ENCODE data around the gene RPL13A. TPM values are rescaled to one million over a fixed set of nuclear protein-coding genes. Genes with fewer than 3 reads are reported as not detected.

Gene RPL13A
- total and polyA plus RNA-seq, 9 of the 15 experiments (the other 6 are each of a cell fraction or from before 2014, with no cell fraction given), result 1,744 to 5,482 (median 2,949) TPM

GRCh38 chr19:49538643-49539042 is 51.2 kb downstream of the RPL13A start:
- FAIRE-seq (no peak), DNase-seq (ENCODE audit: extremely low read depth in 1 of 4, low spot score in 3 of 4) (no peak), ATAC-seq (no peak)
- Histone ChIP-seq H4K20me1 (replicated peaks; ENCODE audit: control insufficient read depth, insufficient read depth, low read length) (no peaks in the 10 kb centered on the region), H3K9ac (ENCODE audit: insufficient read depth in 1 of 2, low read depth in 2 of 2, low read length in 2 of 2) (no peak overlapping the region), H3K9me1 (ENCODE audit: control insufficient read depth, insufficient read depth, low read length) (no peaks in the 10 kb centered on the region), H3K36me3 (ENCODE audit: control insufficient read depth, insufficient read depth, low read length) (0 out of 3 replicates have a peak, but pooled peaks cover 3% of the 10 kb centered on the region), H2AFZ (ENCODE audit: low read depth, low read length) (no peak overlapping the region), H3K9me3 (replicated peaks; ENCODE audit: control insufficient read depth, insufficient read depth, low read depth, low read length) (no peaks in the 10 kb centered on the region), H3K4me2 (ENCODE audit: insufficient read depth, low read length) (no peak overlapping the region), H3K4me1 (replicated peaks in 1 of 2; ENCODE audit: control insufficient read depth in 2 of 2, insufficient read depth in 2 of 2, low read length in 2 of 2) (peaks cover 7 to 22% of the 10 kb centered on the region in 2 experiments; a peak in 4 of 5 replicates), H3K27ac (ENCODE audit: extremely low read depth, low read depth, low read length) (no peak overlapping the region), H3K4me3 (no peak overlapping the region), H3K27me3 (ENCODE audit: control insufficient read depth in 2 of 2, insufficient read depth in 2 of 2, low read length in 2 of 2) (no peaks in the 10 kb centered on the region), H3K79me2 (ENCODE audit: control insufficient read depth, insufficient read depth, low read length) (no peaks in the 10 kb centered on the region)
- 55% methylated on average over 5 of the region's 5 CpGs for WGBS (ENCODE audit: insufficient coverage, low coverage, missing lambda C conversion rate)
- BruUV-seq (replicated peaks), result no TSS peak
- intact Hi-C loops (cut with micrococcal nuclease) (no loop called here), in situ Hi-C loops (cut with MboI) (no loop called here)
- POLR2A ChIA-PET, result no interaction called here
- CTCF ChIA-PET (ENCODE audit: low intra/inter-chr PET ratio), result no interaction called here
- no peak for TF ChIP-seq ZNF282 (CRISPR knock-in tag; IDR thresholded peaks at IDR 0.05)
- TF ChIP-seq FUS (optimal IDR thresholded peaks at IDR 0.05; ENCODE audit: low read depth, low read length), result no peak
- TF ChIP-seq ZNF232 (CRISPR knock-in tag; IDR thresholded peaks at IDR 0.05), result no peak
- TF ChIP-seq AFF1 (IDR thresholded peaks at IDR 0.05; ENCODE audit: low read depth in 1 of 2, partially characterized antibody in 2 of 2), result no peak
- TF ChIP-seq, protein P1, sequence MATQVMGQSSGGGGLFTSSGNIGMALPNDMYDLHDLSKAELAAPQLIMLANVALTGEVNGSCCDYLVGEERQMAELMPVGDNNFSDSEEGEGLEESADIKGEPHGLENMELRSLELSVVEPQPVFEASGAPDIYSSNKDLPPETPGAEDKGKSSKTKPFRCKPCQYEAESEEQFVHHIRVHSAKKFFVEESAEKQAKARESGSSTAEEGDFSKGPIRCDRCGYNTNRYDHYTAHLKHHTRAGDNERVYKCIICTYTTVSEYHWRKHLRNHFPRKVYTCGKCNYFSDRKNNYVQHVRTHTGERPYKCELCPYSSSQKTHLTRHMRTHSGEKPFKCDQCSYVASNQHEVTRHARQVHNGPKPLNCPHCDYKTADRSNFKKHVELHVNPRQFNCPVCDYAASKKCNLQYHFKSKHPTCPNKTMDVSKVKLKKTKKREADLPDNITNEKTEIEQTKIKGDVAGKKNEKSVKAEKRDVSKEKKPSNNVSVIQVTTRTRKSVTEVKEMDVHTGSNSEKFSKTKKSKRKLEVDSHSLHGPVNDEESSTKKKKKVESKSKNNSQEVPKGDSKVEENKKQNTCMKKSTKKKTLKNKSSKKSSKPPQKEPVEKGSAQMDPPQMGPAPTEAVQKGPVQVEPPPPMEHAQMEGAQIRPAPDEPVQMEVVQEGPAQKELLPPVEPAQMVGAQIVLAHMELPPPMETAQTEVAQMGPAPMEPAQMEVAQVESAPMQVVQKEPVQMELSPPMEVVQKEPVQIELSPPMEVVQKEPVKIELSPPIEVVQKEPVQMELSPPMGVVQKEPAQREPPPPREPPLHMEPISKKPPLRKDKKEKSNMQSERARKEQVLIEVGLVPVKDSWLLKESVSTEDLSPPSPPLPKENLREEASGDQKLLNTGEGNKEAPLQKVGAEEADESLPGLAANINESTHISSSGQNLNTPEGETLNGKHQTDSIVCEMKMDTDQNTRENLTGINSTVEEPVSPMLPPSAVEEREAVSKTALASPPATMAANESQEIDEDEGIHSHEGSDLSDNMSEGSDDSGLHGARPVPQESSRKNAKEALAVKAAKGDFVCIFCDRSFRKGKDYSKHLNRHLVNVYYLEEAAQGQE (IDR thresholded peaks at IDR 0.05; ENCODE audit: borderline replicate concordance), result no peak
- TF ChIP-seq, protein P1 (CRISPR knock-in tag; IDR thresholded peaks at IDR 0.05; ENCODE audit: low read depth), result no peak
- TF ChIP-seq NR3C1 (CRISPR knock-in tag; IDR thresholded peaks at IDR 0.05), result no peak
- TF ChIP-seq, protein P2, sequence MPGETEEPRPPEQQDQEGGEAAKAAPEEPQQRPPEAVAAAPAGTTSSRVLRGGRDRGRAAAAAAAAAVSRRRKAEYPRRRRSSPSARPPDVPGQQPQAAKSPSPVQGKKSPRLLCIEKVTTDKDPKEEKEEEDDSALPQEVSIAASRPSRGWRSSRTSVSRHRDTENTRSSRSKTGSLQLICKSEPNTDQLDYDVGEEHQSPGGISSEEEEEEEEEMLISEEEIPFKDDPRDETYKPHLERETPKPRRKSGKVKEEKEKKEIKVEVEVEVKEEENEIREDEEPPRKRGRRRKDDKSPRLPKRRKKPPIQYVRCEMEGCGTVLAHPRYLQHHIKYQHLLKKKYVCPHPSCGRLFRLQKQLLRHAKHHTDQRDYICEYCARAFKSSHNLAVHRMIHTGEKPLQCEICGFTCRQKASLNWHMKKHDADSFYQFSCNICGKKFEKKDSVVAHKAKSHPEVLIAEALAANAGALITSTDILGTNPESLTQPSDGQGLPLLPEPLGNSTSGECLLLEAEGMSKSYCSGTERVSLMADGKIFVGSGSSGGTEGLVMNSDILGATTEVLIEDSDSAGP (CRISPR knock-in tag; IDR thresholded peaks at IDR 0.05), result no peak
- no peak for TF ChIP-seq KLF1 (tag; IDR thresholded peaks at IDR 0.05)
